GM19025 (cell line): ENCODE data around the gene CD86.
"Not testable (repeated sequence)": the region's sequence is repeated elsewhere in the genome, so short reads cannot be mapped to it uniquely, and the experiment has no call there.

ENCODE experiments used
- ATAC-seq: cut with Tn5 transposase; IDR thresholded peaks from one replicate; pipeline ENCODE4 v1.9.1; 2021; ENCODE audit warnings: mild to moderate bottlenecking, low read depth, moderate library complexity; ENCODE audit not compliant: unreplicated experiment

Gene CD86

GRCh38 chr3:122055215-122055614, at the start of gene CD86:
Gene CD86 (plus strand): TSS chr3:122055362. CDS start chr3:122055490, 128 bp downstream.
- peak; percentile 84 for ATAC-seq

GRCh38 chr3:122006267-122006666, 48.9 kb upstream of the CD86 start:
- no peak for ATAC-seq

GRCh38 chr3:122008166-122008565, 47.0 kb upstream of the CD86 start:
- ATAC-seq = no peak

DNA sequence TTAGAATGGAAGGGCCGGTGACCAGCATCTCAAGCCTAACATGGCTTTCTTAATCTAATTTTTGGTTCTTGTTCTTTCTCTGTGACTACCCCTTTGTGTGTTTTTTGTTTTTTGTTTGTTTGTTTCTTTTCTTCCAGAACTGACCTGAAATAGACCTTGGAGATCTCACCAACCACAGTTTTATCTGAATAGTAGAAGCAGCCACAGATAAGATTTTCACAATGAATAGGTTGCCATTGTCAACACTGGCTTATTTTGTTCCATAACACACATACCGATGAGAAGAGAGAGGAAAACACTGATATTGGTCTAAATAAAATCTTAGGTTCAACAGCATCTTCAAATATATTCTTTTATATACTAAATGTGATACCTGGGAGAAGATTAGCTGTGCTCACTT, 44.7 kb upstream of the CD86 start:
- ATAC-seq = no peak

GRCh38 chr3:122011396-122011795, 43.8 kb upstream of the CD86 start:
- ATAC-seq = no peak

DNA sequence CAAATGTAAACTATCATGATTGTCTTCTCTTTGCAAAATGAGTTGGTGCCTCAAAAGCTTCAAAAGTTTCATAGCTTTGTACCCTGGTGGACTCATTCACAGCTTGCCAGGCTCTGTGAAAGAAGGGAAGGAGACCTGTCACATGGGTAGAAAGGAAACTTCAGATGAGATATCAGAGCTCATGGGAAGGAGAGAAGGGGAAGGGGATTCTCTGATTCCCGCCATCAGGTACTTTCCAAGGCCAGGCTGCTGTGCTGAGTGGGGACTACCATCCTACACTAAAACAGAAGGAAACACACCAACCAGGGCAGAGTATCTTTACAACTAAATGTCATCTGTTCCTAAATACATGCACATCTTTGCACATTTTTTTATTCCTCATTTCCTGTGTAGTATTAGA, 42.3 kb upstream of the CD86 start:
- no peak for ATAC-seq

GRCh38 chr3:122013448-122013925, 41.7 kb upstream of the CD86 start:
- ATAC-seq = no peak

- ATAC-seq = peak; percentile 86
Observed at GRCh38 chr3:122014741-122015140, 40.4 kb upstream of the CD86 start.

DNA sequence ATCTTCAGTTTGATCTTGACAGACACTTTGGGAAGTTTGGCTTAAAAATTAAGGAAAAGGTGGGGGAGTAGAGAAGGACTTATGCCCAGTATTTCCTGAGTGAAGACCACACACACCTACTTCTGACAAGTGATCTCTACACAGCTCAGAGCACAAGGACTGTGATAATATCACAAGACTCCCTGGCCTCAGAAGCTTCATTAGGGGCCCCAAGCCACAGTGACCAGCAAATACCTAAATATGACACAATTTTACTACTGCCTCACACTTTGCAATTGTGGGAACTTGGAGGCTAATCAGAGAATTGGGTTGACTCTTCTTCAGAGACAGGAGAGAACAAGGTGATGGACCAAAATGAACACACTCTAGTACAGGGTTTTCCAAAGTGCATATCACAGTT, 35.7 kb upstream of the CD86 start:
- ATAC-seq = no peak

DNA sequence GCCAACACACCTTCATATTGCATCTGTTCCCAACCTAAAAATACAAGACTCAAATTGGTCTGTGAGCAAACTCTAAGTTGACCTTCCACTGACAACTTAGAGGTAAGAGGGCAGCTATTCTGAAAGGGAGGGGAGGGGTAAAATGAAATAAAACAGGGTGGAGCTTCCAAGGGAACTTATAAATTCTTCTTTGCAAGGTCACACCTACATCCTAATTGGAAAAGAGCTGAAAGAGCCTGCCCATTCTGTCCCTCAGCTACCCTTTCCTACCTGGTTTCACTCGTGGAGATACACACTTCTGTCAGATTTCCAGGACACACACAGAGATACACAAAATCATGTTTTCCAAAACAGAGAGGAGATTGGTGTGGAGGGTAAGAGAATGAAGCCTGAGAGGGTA, 34.1 kb upstream of the CD86 start:
- no peak for ATAC-seq

GRCh38 chr3:122021811-122022401, 33.3 kb upstream of the CD86 start, which contains the start of gene ILDR1:
Gene ILDR1 (minus strand): TSS chr3:122022247. CDS start chr3:122022077, 170 bp downstream.
- ATAC-seq = no peak

- no peak for ATAC-seq
Observed at GRCh38 chr3:122023335-122023910, 31.7 kb upstream of the CD86 start.

DNA sequence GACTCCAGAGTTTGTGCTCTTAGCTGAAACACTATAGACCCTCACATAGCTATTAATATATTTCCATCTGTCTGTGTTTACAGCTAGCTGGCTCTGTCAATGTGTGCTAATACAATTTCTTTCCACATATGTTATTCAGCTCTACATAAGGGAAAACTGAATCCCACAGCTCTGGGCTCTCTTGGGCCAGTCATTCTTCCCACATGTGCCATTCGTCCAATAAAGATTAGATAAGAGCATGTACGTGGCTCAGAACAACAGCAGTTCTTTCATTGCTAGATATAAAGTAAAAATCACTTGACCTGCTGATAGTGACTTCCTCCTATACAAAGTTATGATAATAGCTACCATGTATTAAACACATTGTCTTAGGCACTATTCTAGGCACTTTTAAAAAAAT, 30.4 kb upstream of the CD86 start:
- no peak for ATAC-seq

DNA sequence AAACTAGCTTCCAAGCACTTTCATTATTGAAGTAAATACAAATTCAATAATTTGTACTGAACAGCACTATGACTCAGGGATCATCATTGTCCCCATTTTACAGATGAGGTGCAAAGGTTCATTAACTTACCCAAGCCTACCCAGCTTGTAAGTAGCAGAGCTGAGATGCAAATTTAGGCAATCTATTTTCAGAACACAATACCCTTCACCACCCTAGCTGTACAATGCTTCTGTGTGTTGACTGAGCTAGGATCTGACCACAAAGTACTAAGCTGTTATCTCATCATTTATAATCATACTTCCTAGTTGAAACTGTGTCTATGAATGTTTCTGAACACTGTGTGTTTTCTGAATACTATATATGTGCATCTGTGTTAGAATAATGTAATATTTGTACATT, 29.9 kb upstream of the CD86 start:
- ATAC-seq = peak; percentile 86

DNA sequence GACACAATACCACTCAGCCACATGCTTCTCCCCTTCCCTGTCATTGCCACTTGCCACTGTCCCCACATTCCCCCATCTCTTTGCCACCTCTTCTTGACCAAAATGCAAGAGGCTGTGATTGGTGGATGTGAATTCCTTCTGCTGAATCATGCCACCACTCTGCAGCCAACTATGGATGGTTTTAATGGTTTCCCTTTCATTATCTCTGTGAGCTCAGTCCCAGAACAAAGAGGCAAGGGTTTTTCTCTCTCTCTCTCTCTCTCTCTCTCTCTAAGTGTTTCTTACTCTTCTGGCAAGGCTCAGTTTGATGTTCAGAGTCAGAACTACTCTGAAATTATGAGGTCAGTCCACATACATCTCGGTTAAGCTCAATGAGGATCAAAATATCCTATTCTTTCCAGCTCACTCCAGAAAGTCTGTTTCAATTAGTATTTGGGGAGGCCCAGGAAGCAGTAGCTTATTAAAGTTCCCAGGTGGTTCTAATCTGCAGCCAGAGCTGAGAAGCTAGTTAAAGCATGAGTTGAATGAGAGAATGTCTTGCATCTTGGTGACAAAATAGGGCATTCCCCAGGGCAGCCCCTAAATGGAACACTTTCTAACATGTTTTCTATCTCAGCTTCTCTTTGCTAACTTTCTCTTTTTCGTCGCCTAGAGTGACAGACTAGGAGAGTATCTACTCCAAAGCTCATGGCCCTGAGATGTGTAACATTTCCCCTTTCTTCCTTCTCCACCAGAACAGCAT, 24.6 kb upstream of the CD86 start:
- ATAC-seq = peak; percentile 54

- peak; percentile 34 for ATAC-seq
Observed at GRCh38 chr3:122031123-122031468, 24.1 kb upstream of the CD86 start.

GRCh38 chr3:122032531-122032930, 22.6 kb upstream of the CD86 start:
- ATAC-seq = no peak

- ATAC-seq = no peak
Observed at GRCh38 chr3:122033023-122033422, 22.1 kb upstream of the CD86 start.

GRCh38 chr3:122047296-122047695, 7.9 kb upstream of the CD86 start:
- ATAC-seq = not testable (repeated sequence)

DNA sequence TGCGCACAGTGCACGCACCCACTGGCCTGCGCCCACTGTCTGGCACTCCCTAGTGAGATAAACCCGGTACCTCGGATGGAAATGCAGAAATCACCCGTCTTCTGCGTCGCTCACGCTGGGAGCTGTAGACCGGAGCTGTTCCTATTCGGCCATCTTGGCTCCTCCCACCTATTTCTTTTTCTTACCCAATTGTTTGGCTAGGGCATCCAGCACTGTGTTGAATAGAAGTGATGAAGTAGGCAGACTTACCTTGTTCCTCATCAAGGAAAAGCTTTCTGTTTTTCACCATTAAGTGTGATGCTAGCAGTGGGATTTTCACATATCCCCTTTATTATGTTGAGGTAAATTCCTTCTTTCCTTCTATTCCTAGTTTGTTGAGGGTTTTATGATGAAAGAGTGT, 7.4 kb upstream of the CD86 start:
- not testable (repeated sequence) for ATAC-seq

DNA sequence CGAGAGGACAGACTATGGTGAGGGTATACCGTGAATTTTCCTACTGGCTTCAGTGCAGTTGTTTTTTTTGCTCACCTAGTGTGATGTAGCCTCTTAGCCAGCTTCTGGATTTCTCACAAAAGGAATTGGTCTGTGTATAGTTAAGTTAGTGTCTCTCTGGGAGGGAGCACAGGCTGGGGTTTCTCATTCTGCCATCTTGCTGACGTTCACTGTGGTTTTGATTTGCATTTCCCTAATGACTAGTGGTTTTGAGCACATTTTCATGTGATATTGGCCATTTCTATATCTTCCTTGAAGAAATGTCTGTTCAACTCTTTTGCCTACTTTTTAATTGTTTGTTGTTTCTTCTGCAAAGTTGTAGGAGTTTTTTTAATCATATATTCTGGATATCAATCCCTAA, 2.2 kb upstream of the CD86 start:
- no peak for ATAC-seq

DNA sequence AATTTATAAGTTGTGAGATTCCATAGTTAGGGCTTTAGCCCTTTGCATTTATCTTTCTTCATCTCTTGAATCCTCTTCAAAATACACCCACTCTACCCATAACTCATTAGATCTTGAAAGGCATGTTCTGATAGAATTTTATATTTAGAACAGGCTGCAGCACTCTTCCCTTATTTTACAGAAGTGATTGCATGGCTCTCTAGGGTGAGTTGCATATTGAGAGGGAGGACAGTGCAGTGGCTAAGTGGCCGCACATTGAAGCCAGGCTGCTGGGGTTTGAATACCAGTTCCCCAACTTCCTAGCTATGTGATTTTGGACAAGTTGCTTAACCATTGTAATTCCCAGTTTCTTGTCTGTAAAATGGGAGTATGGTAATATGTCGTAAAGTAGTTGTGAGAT, 2.5 kb downstream of the CD86 start:
- no peak for ATAC-seq
